Measurements from ENCODE around the gene GSDME.

GRCh38 chr7:24786306-24786705 lies 29.0 kb upstream of the GSDME start:
- TF ChIP-seq CTCF (optimal IDR thresholded peaks at IDR 0.05 in 1 of 3, IDR thresholded peaks at IDR 0.05 in 1 of 3, conservative IDR thresholded peaks at IDR 0.05 in 1 of 3; ENCODE audit: extremely low read depth in 1 of 3, insufficient read depth in 2 of 3, low read length in 3 of 3) (no peak), EZH2 (IDR thresholded peaks at IDR 0.05; ENCODE audit: low read length) (no peak)

Data from keratinocyte (primary cell).